ENCODE data around the gene RSRC1.

DNA sequence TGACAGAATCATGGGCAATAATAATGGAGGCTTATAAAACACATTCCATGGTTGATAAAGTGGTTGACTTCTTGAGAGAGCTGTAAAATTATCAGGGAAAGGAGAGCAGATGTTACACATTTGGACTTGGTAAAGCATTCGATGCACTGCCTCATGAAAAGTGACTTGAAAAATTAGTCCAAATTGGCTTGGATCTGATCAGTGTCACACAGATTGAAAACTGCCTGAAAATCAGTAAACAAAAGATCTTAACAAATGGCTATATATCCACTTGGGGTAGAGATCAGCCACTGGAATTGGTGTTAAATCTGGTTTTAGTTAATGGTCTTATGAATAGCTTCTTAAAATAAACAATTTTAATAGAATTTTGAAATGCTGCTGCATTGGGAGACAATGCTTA lies 24.0 kb upstream of the RSRC1 start:
- TF ChIP-seq, protein P1, sequence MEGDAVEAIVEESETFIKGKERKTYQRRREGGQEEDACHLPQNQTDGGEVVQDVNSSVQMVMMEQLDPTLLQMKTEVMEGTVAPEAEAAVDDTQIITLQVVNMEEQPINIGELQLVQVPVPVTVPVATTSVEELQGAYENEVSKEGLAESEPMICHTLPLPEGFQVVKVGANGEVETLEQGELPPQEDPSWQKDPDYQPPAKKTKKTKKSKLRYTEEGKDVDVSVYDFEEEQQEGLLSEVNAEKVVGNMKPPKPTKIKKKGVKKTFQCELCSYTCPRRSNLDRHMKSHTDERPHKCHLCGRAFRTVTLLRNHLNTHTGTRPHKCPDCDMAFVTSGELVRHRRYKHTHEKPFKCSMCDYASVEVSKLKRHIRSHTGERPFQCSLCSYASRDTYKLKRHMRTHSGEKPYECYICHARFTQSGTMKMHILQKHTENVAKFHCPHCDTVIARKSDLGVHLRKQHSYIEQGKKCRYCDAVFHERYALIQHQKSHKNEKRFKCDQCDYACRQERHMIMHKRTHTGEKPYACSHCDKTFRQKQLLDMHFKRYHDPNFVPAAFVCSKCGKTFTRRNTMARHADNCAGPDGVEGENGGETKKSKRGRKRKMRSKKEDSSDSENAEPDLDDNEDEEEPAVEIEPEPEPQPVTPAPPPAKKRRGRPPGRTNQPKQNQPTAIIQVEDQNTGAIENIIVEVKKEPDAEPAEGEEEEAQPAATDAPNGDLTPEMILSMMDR (IDR thresholded peaks at IDR 0.05): no peak
- no peak for TF ChIP-seq POLR2A (IDR thresholded peaks at IDR 0.05)

Data from esophagus squamous epithelium (tissue), 4 donors.